HepG2 (cell line): ENCODE data around the gene ATP12A. TPM values are rescaled to one million over a fixed set of nuclear protein-coding genes. Genes with fewer than 3 reads are reported as not detected.

Experiments
- HDAC6 ChIP-seq: fragments of 200-600 bp; sonication (generic); IDR thresholded peaks from 2 replicates; pipeline ENCODE4 v1.7.0; 2017; ENCODE audit warnings: mild to moderate bottlenecking, antibody characterized with exemption, low read length, low read depth
- MEIS2 ChIP-seq: sonication (generic); formaldehyde crosslinking; IDR thresholded peaks from 2 replicates; pipeline ENCODE4 v1.9.0; 2021; ENCODE audit warnings: mild to moderate bottlenecking, missing genetic modification reagents
- ZNF234 ChIP-seq: sonication (generic); formaldehyde crosslinking; conservative IDR thresholded peaks from 2 replicates; pipeline ENCODE4 v1.5.1; 2020; ENCODE audit warnings: mild to moderate bottlenecking, missing genetic modification reagents
- polyA plus RNA-seq, 8 experiments: library from polyadenylated mRNA; depleted of rRNA in 3 of 8; stranded (reverse) in 7 of 8; unstranded in 1 of 8; fragments of >200 nt; fragmentation: Illumina TruSeq in 4 of 8; extraction: Trizol in 4 of 8; gene quantifications; 2 replicates each; pipeline versions ENCODE4 v1.2.1 to v1.2.3, GENCODE V29; 2011 to 2016; ENCODE audit warnings: low read depth in 4 of 8, missing spikeins in 1 of 8, mixed read lengths in 1 of 8; ENCODE audit not compliant: insufficient read depth in 1 of 8
- total RNA-seq, 5 experiments: library from RNA; depleted of rRNA; stranded (reverse); fragments of >200 nt; fragmentation: Illumina TruSeq; extraction: Trizol; gene quantifications; 2 replicates each; pipeline ENCODE4 v1.2.3, GENCODE V29; 2016; ENCODE audit warnings: low read depth in 1 of 5
- TF ChIP-seq, protein P1 (sequence below): sonication (generic); formaldehyde crosslinking; IDR thresholded peaks from 2 replicates; pipeline ENCODE4 v1.5.0; 2020; ENCODE audit warnings: mild to moderate bottlenecking, missing genetic modification reagents, borderline replicate concordance
- TF ChIP-seq, protein P2 (sequence below): sonication (generic); formaldehyde crosslinking; IDR thresholded peaks from 2 replicates; pipeline ENCODE4 v1.9.0; 2021; ENCODE audit warnings: missing genetic modification reagents, borderline replicate concordance
- TF ChIP-seq, protein P3 (sequence below): sonication (generic); formaldehyde crosslinking; IDR thresholded peaks from 2 replicates; pipeline ENCODE4 v1.4.0; 2020; ENCODE audit warnings: missing genetic modification reagents
- TF ChIP-seq, protein P4 (sequence below): sonication (generic); formaldehyde crosslinking; IDR thresholded peaks from 2 replicates; pipeline ENCODE4 v1.4.0; 2020; ENCODE audit warnings: missing genetic modification reagents

ATP12A gene
- total and polyA plus RNA-seq, 2 of the 13 experiments (the other 11 are each of a cell fraction or from before 2014, with no cell fraction given), result not detected

DNA sequence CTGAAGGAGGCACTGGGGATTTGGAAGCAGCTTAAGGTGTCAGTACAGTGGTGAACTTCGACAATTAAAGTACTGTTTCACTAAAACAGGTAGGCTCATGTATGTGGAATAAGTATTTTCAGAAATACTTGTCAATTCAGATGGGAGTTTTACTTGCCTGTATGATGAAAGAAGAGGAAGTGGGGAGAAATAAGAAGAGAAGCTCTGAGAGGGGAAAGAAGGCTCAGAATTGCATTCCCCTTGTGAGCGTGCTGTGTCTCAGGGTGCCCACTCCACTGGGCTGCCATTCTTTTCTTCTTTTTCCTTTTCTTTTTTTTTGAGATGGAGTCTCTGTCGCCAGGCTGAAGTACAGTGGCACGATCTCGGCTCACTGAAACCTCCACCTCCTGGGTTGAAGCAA lies 45.2 kb downstream of the ATP12A start (continued):
- TF ChIP-seq, protein P1, sequence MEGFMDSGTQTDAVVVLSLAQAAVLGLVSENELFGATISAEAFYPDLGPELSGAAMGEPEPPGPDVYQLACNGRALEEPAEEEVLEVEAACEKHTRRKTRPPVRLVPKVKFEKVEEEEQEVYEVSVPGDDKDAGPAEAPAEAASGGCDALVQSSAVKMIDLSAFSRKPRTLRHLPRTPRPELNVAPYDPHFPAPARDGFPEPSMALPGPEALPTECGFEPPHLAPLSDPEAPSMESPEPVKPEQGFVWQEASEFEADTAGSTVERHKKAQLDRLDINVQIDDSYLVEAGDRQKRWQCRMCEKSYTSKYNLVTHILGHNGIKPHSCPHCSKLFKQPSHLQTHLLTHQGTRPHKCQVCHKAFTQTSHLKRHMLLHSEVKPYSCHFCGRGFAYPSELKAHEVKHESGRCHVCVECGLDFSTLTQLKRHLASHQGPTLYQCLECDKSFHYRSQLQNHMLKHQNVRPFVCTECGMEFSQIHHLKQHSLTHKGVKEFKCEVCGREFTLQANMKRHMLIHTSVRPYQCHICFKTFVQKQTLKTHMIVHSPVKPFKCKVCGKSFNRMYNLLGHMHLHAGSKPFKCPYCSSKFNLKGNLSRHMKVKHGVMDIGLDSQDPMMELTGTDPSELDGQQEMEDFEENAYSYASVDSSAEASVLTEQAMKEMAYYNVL (CRISPR knock-in tag), result no peak
- TF ChIP-seq, protein P2, sequence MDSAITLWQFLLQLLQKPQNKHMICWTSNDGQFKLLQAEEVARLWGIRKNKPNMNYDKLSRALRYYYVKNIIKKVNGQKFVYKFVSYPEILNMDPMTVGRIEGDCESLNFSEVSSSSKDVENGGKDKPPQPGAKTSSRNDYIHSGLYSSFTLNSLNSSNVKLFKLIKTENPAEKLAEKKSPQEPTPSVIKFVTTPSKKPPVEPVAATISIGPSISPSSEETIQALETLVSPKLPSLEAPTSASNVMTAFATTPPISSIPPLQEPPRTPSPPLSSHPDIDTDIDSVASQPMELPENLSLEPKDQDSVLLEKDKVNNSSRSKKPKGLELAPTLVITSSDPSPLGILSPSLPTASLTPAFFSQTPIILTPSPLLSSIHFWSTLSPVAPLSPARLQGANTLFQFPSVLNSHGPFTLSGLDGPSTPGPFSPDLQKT (CRISPR knock-in tag), result no peak
- TF ChIP-seq ZNF234 (CRISPR knock-in tag), result no peak
- TF ChIP-seq, protein P3, sequence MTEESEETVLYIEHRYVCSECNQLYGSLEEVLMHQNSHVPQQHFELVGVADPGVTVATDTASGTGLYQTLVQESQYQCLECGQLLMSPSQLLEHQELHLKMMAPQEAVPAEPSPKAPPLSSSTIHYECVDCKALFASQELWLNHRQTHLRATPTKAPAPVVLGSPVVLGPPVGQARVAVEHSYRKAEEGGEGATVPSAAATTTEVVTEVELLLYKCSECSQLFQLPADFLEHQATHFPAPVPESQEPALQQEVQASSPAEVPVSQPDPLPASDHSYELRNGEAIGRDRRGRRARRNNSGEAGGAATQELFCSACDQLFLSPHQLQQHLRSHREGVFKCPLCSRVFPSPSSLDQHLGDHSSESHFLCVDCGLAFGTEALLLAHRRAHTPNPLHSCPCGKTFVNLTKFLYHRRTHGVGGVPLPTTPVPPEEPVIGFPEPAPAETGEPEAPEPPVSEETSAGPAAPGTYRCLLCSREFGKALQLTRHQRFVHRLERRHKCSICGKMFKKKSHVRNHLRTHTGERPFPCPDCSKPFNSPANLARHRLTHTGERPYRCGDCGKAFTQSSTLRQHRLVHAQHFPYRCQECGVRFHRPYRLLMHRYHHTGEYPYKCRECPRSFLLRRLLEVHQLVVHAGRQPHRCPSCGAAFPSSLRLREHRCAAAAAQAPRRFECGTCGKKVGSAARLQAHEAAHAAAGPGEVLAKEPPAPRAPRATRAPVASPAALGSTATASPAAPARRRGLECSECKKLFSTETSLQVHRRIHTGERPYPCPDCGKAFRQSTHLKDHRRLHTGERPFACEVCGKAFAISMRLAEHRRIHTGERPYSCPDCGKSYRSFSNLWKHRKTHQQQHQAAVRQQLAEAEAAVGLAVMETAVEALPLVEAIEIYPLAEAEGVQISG (CRISPR knock-in tag), result no peak
- TF ChIP-seq MEIS2 (CRISPR knock-in tag), result no peak
- TF ChIP-seq, protein P4, sequence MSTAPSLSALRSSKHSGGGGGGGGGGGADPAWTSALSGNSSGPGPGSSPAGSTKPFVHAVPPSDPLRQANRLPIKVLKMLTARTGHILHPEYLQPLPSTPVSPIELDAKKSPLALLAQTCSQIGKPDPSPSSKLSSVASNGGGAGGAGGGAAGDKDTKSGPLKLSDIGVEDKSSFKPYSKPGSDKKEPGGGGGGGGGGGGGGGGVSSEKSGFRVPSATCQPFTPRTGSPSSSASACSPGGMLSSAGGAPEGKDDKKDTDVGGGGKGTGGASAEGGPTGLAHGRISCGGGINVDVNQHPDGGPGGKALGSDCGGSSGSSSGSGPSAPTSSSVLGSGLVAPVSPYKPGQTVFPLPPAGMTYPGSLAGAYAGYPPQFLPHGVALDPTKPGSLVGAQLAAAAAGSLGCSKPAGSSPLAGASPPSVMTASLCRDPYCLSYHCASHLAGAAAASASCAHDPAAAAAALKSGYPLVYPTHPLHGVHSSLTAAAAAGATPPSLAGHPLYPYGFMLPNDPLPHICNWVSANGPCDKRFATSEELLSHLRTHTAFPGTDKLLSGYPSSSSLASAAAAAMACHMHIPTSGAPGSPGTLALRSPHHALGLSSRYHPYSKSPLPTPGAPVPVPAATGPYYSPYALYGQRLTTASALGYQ (CRISPR knock-in tag), result no peak
- no peak for TF ChIP-seq HDAC6
